GM23338 (cell line): ENCODE results near the gene HDAC5. TPM values are rescaled to one million over a fixed set of nuclear protein-coding genes. Genes with fewer than 3 reads are reported as not detected.

Experiments
- ATAC-seq: fragments of 200-7000 bp; cut with Tn5 transposase; 3 replicates; pipeline ENCODE4 v1.9.1; 2020
- DNase-seq: peaks from one replicate; pipeline ENCODE4 v3.0.0-alpha.2; 2015; ENCODE audit warnings: low spot score
- H2AFZ ChIP-seq: fragments of 200-600 bp; sonication (generic); 2 replicates; pipeline ENCODE4 v1.8.0; 2016; ENCODE audit warnings: antibody characterized with exemption, mild to moderate bottlenecking, moderate library complexity
- H3F3A ChIP-seq: fragments of 200-600 bp; sonication (generic); replicated peaks from 2 replicates; pipeline ENCODE4 v1.8.0; 2017; ENCODE audit warnings: antibody characterized with exemption, mixed run types, low read depth
- H3K27ac ChIP-seq: fragments of 200-600 bp; sonication (generic); 2 replicates; pipeline ENCODE4 v1.6.1; 2016; ENCODE audit warnings: low read depth
- H3K27me3 ChIP-seq: fragments of 200-600 bp; sonication (generic); 2 replicates; pipeline ENCODE4 v1.8.0; 2016; ENCODE audit warnings: mild to moderate bottlenecking, mixed run types, moderate library complexity; ENCODE audit not compliant: insufficient read depth
- H3K36me3 ChIP-seq: fragments of 200-600 bp; sonication (generic); 2 replicates; pipeline ENCODE4 v1.8.0; 2016; ENCODE audit warnings: mild to moderate bottlenecking; ENCODE audit not compliant: insufficient read depth
- H3K4me1 ChIP-seq: fragments of 200-600 bp; sonication (generic); 2 replicates; pipeline ENCODE4 v1.8.0; 2016; ENCODE audit warnings: mild to moderate bottlenecking, moderate library complexity; ENCODE audit not compliant: insufficient read depth
- H3K4me2 ChIP-seq: fragments of 200-600 bp; sonication (generic); 2 replicates; pipeline ENCODE4 v1.7.1; 2017; ENCODE audit warnings: mixed run types
- H3K4me3 ChIP-seq: fragments of 200-600 bp; sonication (generic); 2 replicates; pipeline ENCODE4 v1.6.1; 2016; ENCODE audit warnings: mixed run types
- H3K79me2 ChIP-seq: fragments of 200-600 bp; sonication (generic); replicated peaks from 2 replicates; pipeline ENCODE4 v1.8.0; 2017; ENCODE audit warnings: mild to moderate bottlenecking; ENCODE audit not compliant: insufficient read depth
- H3K9me2 ChIP-seq: fragments of 200-600 bp; sonication (generic); 2 replicates; pipeline ENCODE4 v1.8.0; 2017; ENCODE audit not compliant: insufficient read depth
- H4K20me1 ChIP-seq: fragments of 200-600 bp; sonication (generic); replicated peaks from 2 replicates; pipeline ENCODE4 v1.8.0; 2017; ENCODE audit warnings: mild to moderate bottlenecking; ENCODE audit not compliant: insufficient read depth
- H3K27ac Mint-ChIP-seq: 2 replicates; pipeline ENCODE4 v1.8.0; 2020; ENCODE audit warnings: inconsistent platforms, mild to moderate bottlenecking, moderate library complexity, mixed read lengths
- H3K27me3 Mint-ChIP-seq: 3 replicates; pipeline ENCODE4 v1.8.0; 2022; ENCODE audit warnings: low read depth, mild to moderate bottlenecking, moderate library complexity, mixed read lengths, inconsistent platforms; ENCODE audit not compliant: insufficient read depth, poor library complexity
- H3K36me3 Mint-ChIP-seq: 3 replicates; pipeline ENCODE4 v1.8.0; 2021; ENCODE audit warnings: low read depth, mild to moderate bottlenecking, inconsistent platforms, moderate library complexity, mixed read lengths
- H3K4me1 Mint-ChIP-seq: 3 replicates; pipeline ENCODE4 v1.8.0; 2020; ENCODE audit warnings: mild to moderate bottlenecking, inconsistent platforms, mixed read lengths
- H3K4me3 Mint-ChIP-seq: 3 replicates; pipeline ENCODE4 v1.8.0; 2021; ENCODE audit warnings: moderate library complexity, mild to moderate bottlenecking, inconsistent platforms, mixed read lengths
- H3K9me3 Mint-ChIP-seq: 3 replicates; pipeline ENCODE4 v1.8.0; 2020; ENCODE audit warnings: moderate library complexity, mild to moderate bottlenecking, inconsistent platforms, mixed read lengths
- CREB1 ChIP-seq: fragments of 250-450 bp; sonication (Bioruptor Pico); IDR thresholded peaks from 2 replicates; pipeline ENCODE4 v1.5.0; 2020; ENCODE audit warnings: low read depth, mild to moderate bottlenecking, moderate library complexity
- ETS1 ChIP-seq: IDR thresholded peaks from 2 replicates; pipeline ENCODE4 v1.6.1; 2016; ENCODE audit warnings: antibody characterized with exemption
- EZH2 ChIP-seq: fragments of 200-600 bp; sonication (generic); IDR thresholded peaks from one replicate; pipeline ENCODE4 v1.8.0; 2017; ENCODE audit warnings: antibody characterized with exemption, mild to moderate bottlenecking, low read depth; ENCODE audit not compliant: unreplicated experiment
- JUNB ChIP-seq: IDR thresholded peaks from one replicate; pipeline ENCODE4 v1.6.1; 2016; ENCODE audit warnings: antibody characterized with exemption; ENCODE audit not compliant: unreplicated experiment
- POLR2AphosphoS5 ChIP-seq: IDR thresholded peaks from 2 replicates; pipeline ENCODE4 v1.6.1; 2016; ENCODE audit warnings: antibody characterized with exemption, low read depth
- STAT1 ChIP-seq: IDR thresholded peaks from one replicate; pipeline ENCODE4 v1.6.1; 2016; ENCODE audit warnings: antibody characterized with exemption; ENCODE audit not compliant: unreplicated experiment
- ZNF114 ChIP-seq: fragments of 250-450 bp; sonication (Bioruptor Pico); IDR thresholded peaks from 2 replicates; pipeline ENCODE4 v1.5.0; 2020; ENCODE audit warnings: mild to moderate bottlenecking, moderate library complexity
- ZNF331 ChIP-seq: fragments of 250-450 bp; sonication (Bioruptor Pico); IDR thresholded peaks from 2 replicates; pipeline ENCODE4 v1.5.0; 2020; ENCODE audit warnings: low read depth, mild to moderate bottlenecking, moderate library complexity
- polyA plus RNA-seq: library from polyadenylated mRNA; unstranded; fragments of >200 nt; fragmentation: Nextera tagmentation; extraction: Ambion mirVana; gene quantifications from 2 replicates; pipeline ENCODE4 v1.2.1, GENCODE V29; 2016
- total RNA-seq: library from RNA; depleted of rRNA; stranded (reverse); fragments of >200 nt; shearing (Covaris generic); gene quantifications from 2 replicates; pipeline ENCODE4 v1.2.3, GENCODE V29; 2014
- TF ChIP-seq, protein P1 (sequence below), 2 experiments: fragments of 200-600 bp in 1 of 2; sonication (generic) in 1 of 2; conservative IDR thresholded peaks; 2 replicates each; pipeline versions ENCODE4 v1.5.1 to v1.6.1; 2016 to 2017; ENCODE audit warnings: antibody characterized with exemption in 2 of 2, low read depth in 2 of 2, mild to moderate bottlenecking in 2 of 2, moderate library complexity in 1 of 2
- TF ChIP-seq, protein P2 (sequence below): IDR thresholded peaks from one replicate; pipeline ENCODE4 v1.6.1; 2018; ENCODE audit warnings: antibody characterized with exemption; ENCODE audit not compliant: unreplicated experiment

The HDAC5 gene
- total and polyA plus RNA-seq, 2 experiments from 2014 or later, result 16.9 to 71.1 TPM

- DNase-seq, result no peak
- peaks cover 34% of the 10 kb centered on the region for H4K20me1 ChIP-seq
These were observed 78.0 kb downstream of the HDAC5 start for GRCh38 chr17:44045486-44045885.

GRCh38 chr17:44044071-44044470, 79.4 kb downstream of the HDAC5 start:
- Histone ChIP-seq H3K79me2 (peaks cover 98% of the 10 kb centered on the region), H4K20me1 (peaks cover 39% of the 10 kb centered on the region), H3K4me1 (peaks cover 17% of the 10 kb centered on the region), H3K9me2 (no peaks in the 10 kb centered on the region), H3K4me3 (no peak overlapping the region), H3K27me3 (no peaks in the 10 kb centered on the region), H2AFZ (no peak overlapping the region), H3K27ac (peak overlapping the region; percentile 81), H3K36me3 (peaks cover 26% of the 10 kb centered on the region), H3F3A (peaks cover 10% of the 10 kb centered on the region; the same call in 1 of the 2 replicates), H3K4me2 (no peak overlapping the region)
- Mint-ChIP-seq H3K9me3 (no peaks in the 10 kb centered on the region), H3K36me3 (peaks cover 55% of the 10 kb centered on the region), H3K4me1 (peaks cover 12% of the 10 kb centered on the region; the same call in 2 of the 3 replicates), H3K27me3 (no peaks in the 10 kb centered on the region), H3K4me3 (no peak overlapping the region), H3K27ac (no peak overlapping the region; the same call in 1 of the 2 replicates)
- ATAC-seq (no peak), DNase-seq (no peak)
- TF ChIP-seq EZH2, result no peak
- TF ChIP-seq ZNF331, result no peak
- TF ChIP-seq, protein P1, sequence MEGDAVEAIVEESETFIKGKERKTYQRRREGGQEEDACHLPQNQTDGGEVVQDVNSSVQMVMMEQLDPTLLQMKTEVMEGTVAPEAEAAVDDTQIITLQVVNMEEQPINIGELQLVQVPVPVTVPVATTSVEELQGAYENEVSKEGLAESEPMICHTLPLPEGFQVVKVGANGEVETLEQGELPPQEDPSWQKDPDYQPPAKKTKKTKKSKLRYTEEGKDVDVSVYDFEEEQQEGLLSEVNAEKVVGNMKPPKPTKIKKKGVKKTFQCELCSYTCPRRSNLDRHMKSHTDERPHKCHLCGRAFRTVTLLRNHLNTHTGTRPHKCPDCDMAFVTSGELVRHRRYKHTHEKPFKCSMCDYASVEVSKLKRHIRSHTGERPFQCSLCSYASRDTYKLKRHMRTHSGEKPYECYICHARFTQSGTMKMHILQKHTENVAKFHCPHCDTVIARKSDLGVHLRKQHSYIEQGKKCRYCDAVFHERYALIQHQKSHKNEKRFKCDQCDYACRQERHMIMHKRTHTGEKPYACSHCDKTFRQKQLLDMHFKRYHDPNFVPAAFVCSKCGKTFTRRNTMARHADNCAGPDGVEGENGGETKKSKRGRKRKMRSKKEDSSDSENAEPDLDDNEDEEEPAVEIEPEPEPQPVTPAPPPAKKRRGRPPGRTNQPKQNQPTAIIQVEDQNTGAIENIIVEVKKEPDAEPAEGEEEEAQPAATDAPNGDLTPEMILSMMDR (conservative IDR thresholded peaks at IDR 0.05; ENCODE audit: low read depth in 2 of 2), result no peak
- TF ChIP-seq ETS1, result no peak
- TF ChIP-seq JUNB, result no peak
- TF ChIP-seq ZNF114 (CRISPR knock-in tag), result no peak
- no peak for TF ChIP-seq STAT1

More at GRCh38 chr17:44045486-44045885, 78.0 kb downstream of the HDAC5 start:
- Mint-ChIP-seq H3K27me3 (no peaks in the 10 kb centered on the region), H3K27ac (no peak overlapping the region), H3K4me3 (no peak overlapping the region), H3K4me1 (peaks cover 12% of the 10 kb centered on the region; the same call in 2 of the 3 replicates), H3K9me3 (no peaks in the 10 kb centered on the region), H3K36me3 (peaks cover 59% of the 10 kb centered on the region)
- Histone ChIP-seq H3K79me2 (peaks cover 100% of the 10 kb centered on the region), H2AFZ (no peak overlapping the region), H3K27me3 (no peaks in the 10 kb centered on the region), H3K9me2 (no peaks in the 10 kb centered on the region), H3F3A (peaks cover 10% of the 10 kb centered on the region; the same call in 1 of the 2 replicates), H3K4me1 (peaks cover 17% of the 10 kb centered on the region), H3K4me2 (no peak overlapping the region), H3K36me3 (peaks cover 29% of the 10 kb centered on the region), H3K4me3 (no peak overlapping the region), H3K27ac (peak overlapping the region; percentile 40; the same call in 1 of the 2 replicates)
- no peak for ATAC-seq
- TF ChIP-seq, protein P2, sequence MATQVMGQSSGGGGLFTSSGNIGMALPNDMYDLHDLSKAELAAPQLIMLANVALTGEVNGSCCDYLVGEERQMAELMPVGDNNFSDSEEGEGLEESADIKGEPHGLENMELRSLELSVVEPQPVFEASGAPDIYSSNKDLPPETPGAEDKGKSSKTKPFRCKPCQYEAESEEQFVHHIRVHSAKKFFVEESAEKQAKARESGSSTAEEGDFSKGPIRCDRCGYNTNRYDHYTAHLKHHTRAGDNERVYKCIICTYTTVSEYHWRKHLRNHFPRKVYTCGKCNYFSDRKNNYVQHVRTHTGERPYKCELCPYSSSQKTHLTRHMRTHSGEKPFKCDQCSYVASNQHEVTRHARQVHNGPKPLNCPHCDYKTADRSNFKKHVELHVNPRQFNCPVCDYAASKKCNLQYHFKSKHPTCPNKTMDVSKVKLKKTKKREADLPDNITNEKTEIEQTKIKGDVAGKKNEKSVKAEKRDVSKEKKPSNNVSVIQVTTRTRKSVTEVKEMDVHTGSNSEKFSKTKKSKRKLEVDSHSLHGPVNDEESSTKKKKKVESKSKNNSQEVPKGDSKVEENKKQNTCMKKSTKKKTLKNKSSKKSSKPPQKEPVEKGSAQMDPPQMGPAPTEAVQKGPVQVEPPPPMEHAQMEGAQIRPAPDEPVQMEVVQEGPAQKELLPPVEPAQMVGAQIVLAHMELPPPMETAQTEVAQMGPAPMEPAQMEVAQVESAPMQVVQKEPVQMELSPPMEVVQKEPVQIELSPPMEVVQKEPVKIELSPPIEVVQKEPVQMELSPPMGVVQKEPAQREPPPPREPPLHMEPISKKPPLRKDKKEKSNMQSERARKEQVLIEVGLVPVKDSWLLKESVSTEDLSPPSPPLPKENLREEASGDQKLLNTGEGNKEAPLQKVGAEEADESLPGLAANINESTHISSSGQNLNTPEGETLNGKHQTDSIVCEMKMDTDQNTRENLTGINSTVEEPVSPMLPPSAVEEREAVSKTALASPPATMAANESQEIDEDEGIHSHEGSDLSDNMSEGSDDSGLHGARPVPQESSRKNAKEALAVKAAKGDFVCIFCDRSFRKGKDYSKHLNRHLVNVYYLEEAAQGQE, result no peak
- TF ChIP-seq ZNF331 (no peak), CREB1 (CRISPR knock-in tag) (no peak), POLR2AphosphoS5 (no peak)
- TF ChIP-seq, protein P1 (conservative IDR thresholded peaks at IDR 0.05; ENCODE audit: low read depth in 2 of 2), result no peak
